ENCODE measurements around the gene CACNA1I.

Gene CACNA1I

DNA sequence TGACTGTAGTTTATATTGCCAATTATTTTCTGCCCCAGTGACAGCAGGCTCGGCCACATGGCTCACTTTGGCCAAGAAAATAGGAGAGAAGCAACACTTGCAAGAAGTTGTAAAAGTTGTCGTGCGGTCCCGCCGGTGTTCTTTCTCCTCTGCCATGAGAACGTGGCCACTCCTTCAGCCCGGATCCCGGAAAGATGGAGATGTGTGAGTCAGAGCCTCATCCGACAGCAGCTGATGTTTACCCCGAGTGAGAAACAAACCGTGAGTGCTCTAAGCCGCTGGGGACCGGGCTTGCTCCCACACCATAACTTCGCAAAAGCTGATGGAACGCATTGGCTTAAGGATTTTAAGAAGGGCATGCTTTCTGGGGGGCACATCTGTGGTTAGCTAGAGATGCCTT is 157.0 kb downstream of the CACNA1I start:
- Histone ChIP-seq H3K9me2 (replicated peaks; ENCODE audit: insufficient read depth, low read length) (no peaks in the 10 kb centered on the region), H3K4me2 (ENCODE audit: low read depth, low read length, poor library complexity, severe bottlenecking) (no peak overlapping the region)

DNA sequence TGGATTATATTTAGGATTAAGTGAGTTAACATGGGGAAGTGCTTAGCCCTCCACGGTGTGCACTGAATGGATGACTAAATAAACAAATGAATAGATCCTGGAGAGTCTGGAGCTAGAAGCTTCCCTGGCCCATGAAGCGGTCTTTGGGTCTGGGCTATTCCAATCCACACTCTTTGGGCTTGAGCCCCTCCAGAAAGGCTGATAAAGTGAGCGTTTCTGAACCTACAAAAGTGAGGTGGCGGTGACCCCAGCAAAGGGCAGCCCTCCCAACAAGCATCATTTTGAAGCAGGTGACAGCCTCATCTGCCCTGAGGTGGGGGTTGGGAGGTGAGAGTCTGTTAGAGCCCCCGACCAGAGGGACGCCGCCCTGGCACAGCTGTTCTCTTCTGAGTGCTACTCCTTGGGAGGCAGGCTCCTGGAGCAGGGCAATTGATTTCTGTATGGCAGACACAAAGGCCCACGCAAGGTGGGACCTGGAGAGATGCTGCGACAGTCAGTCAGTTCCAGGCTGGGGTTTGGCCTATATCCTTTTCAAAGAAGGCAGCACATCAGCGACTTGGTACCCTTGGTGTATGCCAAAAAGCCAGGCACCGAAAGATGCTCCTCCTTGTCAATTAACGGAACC is 157.8 kb downstream of the CACNA1I start:
- H3K9ac ChIP-seq (ENCODE audit: low read length), result no peak overlapping the region
- no peaks in the 10 kb centered on the region for H4K20me1 ChIP-seq (ENCODE audit: low read depth, low read length)
- no peak overlapping the region for H3K4me2 ChIP-seq (ENCODE audit: low read depth, low read length, poor library complexity, severe bottlenecking)
- no peak overlapping the region for H2AFZ ChIP-seq (ENCODE audit: low read depth, low read length, severe bottlenecking)
- no peak for TF ChIP-seq EZH2phosphoT487 (conservative IDR thresholded peaks at IDR 0.05; ENCODE audit: low read length)
- TF ChIP-seq, protein P1, sequence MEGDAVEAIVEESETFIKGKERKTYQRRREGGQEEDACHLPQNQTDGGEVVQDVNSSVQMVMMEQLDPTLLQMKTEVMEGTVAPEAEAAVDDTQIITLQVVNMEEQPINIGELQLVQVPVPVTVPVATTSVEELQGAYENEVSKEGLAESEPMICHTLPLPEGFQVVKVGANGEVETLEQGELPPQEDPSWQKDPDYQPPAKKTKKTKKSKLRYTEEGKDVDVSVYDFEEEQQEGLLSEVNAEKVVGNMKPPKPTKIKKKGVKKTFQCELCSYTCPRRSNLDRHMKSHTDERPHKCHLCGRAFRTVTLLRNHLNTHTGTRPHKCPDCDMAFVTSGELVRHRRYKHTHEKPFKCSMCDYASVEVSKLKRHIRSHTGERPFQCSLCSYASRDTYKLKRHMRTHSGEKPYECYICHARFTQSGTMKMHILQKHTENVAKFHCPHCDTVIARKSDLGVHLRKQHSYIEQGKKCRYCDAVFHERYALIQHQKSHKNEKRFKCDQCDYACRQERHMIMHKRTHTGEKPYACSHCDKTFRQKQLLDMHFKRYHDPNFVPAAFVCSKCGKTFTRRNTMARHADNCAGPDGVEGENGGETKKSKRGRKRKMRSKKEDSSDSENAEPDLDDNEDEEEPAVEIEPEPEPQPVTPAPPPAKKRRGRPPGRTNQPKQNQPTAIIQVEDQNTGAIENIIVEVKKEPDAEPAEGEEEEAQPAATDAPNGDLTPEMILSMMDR (IDR thresholded peaks at IDR 0.05; ENCODE audit: insufficient read depth, low read length, poor library complexity, severe bottlenecking), result no peak
- no peaks in the 10 kb centered on the region for H3K9me3 ChIP-seq (ENCODE audit: insufficient read depth, low read length)
- no peaks in the 10 kb centered on the region for H3K27me3 ChIP-seq (ENCODE audit: low read length)
- no peaks in the 10 kb centered on the region for H3K9me2 ChIP-seq (replicated peaks; ENCODE audit: insufficient read depth, low read length)
- no peaks in the 10 kb centered on the region for H3K79me2 ChIP-seq (ENCODE audit: insufficient read depth, low read length)
- H3K27ac ChIP-seq (ENCODE audit: low read depth, low read length), result no peak overlapping the region
- no peaks in the 10 kb centered on the region for H3F3A ChIP-seq (ENCODE audit: insufficient read depth)
- no peaks in the 10 kb centered on the region for H3K36me3 ChIP-seq (ENCODE audit: low read length)
- H3K4me3 ChIP-seq (ENCODE audit: insufficient read depth, low read length, poor library complexity, severe bottlenecking), result no peak overlapping the region

More for the DNA sequence above, 157.0 kb downstream of the CACNA1I start:
- no peak for TF ChIP-seq EZH2phosphoT487 (conservative IDR thresholded peaks at IDR 0.05; ENCODE audit: low read length)
- TF ChIP-seq, protein P1 (IDR thresholded peaks at IDR 0.05; ENCODE audit: insufficient read depth, low read length, poor library complexity, severe bottlenecking), result no peak
- no peak overlapping the region for H3K27ac ChIP-seq (ENCODE audit: low read depth, low read length)
- H3K27me3 ChIP-seq (ENCODE audit: low read length), result no peaks in the 10 kb centered on the region
- H3K79me2 ChIP-seq (ENCODE audit: insufficient read depth, low read length), result no peaks in the 10 kb centered on the region
- H3K9ac ChIP-seq (ENCODE audit: low read length), result no peak overlapping the region
- no peaks in the 10 kb centered on the region for H3K9me3 ChIP-seq (ENCODE audit: insufficient read depth, low read length)
- no peak overlapping the region for H3K4me3 ChIP-seq (ENCODE audit: insufficient read depth, low read length, poor library complexity, severe bottlenecking)
- no peaks in the 10 kb centered on the region for H3F3A ChIP-seq (ENCODE audit: insufficient read depth)
- no peaks in the 10 kb centered on the region for H4K20me1 ChIP-seq (ENCODE audit: low read depth, low read length)
- no peak overlapping the region for H2AFZ ChIP-seq (ENCODE audit: low read depth, low read length, severe bottlenecking)
- no peaks in the 10 kb centered on the region for H3K36me3 ChIP-seq (ENCODE audit: low read length)

DNA sequence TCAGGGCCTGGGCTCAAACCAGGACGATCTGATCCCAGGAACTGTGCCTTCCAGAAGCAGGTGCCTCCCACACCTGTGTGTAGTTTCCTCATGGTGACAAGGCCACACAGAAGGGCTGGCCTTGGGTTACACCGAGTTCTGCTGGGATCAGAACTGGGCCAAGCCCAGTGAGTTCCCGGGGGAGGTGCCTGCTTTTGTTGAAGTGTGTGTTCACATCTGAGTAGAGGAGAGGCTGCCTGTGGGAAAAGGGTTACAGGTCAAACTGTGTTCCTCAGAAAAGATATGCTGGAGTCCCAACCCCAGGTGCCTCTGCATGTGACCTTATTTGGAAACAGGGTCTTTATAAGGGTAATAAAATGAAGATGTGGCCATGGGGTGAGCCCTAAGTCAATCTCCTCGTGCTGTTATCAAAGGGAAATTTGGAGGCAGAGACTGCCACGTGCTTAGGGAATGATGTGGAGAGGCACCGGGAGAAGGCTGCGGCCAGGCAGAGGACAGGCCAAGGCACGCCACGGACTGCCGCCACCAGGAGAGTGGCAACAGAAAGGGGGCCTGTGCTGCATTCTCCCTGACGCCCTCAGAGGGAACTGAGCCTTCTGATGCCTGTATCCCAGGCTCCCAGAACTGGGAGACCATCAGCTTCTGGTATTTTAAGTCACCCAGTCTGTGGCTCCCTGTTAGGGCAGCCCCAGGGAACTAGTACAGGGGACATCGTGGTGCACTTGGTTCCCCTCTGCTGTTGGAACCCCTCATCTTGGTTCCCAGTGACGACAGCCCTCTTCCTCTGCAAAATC is 158.8 kb downstream of the CACNA1I start:
- no peaks in the 10 kb centered on the region for H3F3A ChIP-seq (ENCODE audit: insufficient read depth)
- H3K4me2 ChIP-seq (ENCODE audit: low read depth, low read length, poor library complexity, severe bottlenecking), result no peak overlapping the region
- no peaks in the 10 kb centered on the region for H3K9me3 ChIP-seq (ENCODE audit: insufficient read depth, low read length)
- H3K36me3 ChIP-seq (ENCODE audit: low read length), result no peaks in the 10 kb centered on the region
- H3K9ac ChIP-seq (ENCODE audit: low read length), result no peak overlapping the region
- no peak overlapping the region for H3K27ac ChIP-seq (ENCODE audit: low read depth, low read length)
- H3K4me3 ChIP-seq (ENCODE audit: insufficient read depth, low read length, poor library complexity, severe bottlenecking), result no peak overlapping the region
- H3K27me3 ChIP-seq (ENCODE audit: low read length), result no peaks in the 10 kb centered on the region
- H3K79me2 ChIP-seq (ENCODE audit: insufficient read depth, low read length), result no peaks in the 10 kb centered on the region
- H2AFZ ChIP-seq (ENCODE audit: low read depth, low read length, severe bottlenecking), result no peak overlapping the region
- H4K20me1 ChIP-seq (ENCODE audit: low read depth, low read length), result no peaks in the 10 kb centered on the region
- TF ChIP-seq EZH2phosphoT487 (conservative IDR thresholded peaks at IDR 0.05; ENCODE audit: low read length), result no peak
- TF ChIP-seq, protein P1 (IDR thresholded peaks at IDR 0.05; ENCODE audit: insufficient read depth, low read length, poor library complexity, severe bottlenecking), result no peak
- no peaks in the 10 kb centered on the region for H3K9me2 ChIP-seq (replicated peaks; ENCODE audit: insufficient read depth, low read length)

Measured in SU-DHL-6 (cell line).